HepG2 (cell line): ENCODE measurements around the gene KLHL17. TPM values are rescaled to one million over a fixed set of nuclear protein-coding genes. Genes with fewer than 3 reads are reported as not detected.

Experiments used
- ATF7-NPFF ChIP-seq: sonication (generic); formaldehyde crosslinking; IDR thresholded peaks from 2 replicates; pipeline ENCODE4 v1.8.1; 2023; ENCODE audit warnings: mild to moderate bottlenecking, low read depth, missing genetic modification reagents, moderate library complexity
- CCAR2 ChIP-seq: fragments of 200-400 bp; formaldehyde crosslinking; optimal IDR thresholded peaks from 2 replicates; pipeline ENCODE3; 2018; ENCODE audit warnings: low read depth, mild to moderate bottlenecking, low read length, moderate library complexity
- HIC2 ChIP-seq: sonication (generic); formaldehyde crosslinking; IDR thresholded peaks from 2 replicates; pipeline ENCODE4 v1.9.0; 2022; ENCODE audit warnings: low read depth, missing genetic modification reagents
- HMGA1 ChIP-seq: sonication (generic); formaldehyde crosslinking; conservative IDR thresholded peaks from 2 replicates; pipeline ENCODE4 v1.4.0; 2020; ENCODE audit warnings: missing genetic modification reagents
- LRRFIP1 ChIP-seq: sonication (generic); formaldehyde crosslinking; conservative IDR thresholded peaks from 2 replicates; pipeline ENCODE4 v1.4.0; 2020; ENCODE audit warnings: missing genetic modification reagents
- MYNN ChIP-seq: sonication (generic); formaldehyde crosslinking; IDR thresholded peaks from 2 replicates; pipeline ENCODE4 v1.4.0; 2020; ENCODE audit warnings: mild to moderate bottlenecking, low read depth, missing genetic modification reagents
- NFAT5 ChIP-seq: sonication (generic); formaldehyde crosslinking; IDR thresholded peaks from 2 replicates; pipeline ENCODE4 v1.4.0; 2020; ENCODE audit warnings: missing genetic modification reagents
- NFE2L2 ChIP-seq: fragments of 150-350 bp; IDR thresholded peaks from 2 replicates; pipeline ENCODE4 v1.6.1; 2014; ENCODE audit warnings: low read length
- RBFOX2 ChIP-seq: fragments of 200-400 bp; formaldehyde crosslinking; IDR thresholded peaks from 2 replicates; pipeline ENCODE4 v1.6.1; 2017; ENCODE audit warnings: low read depth, mild to moderate bottlenecking, low read length
- ZNF160 ChIP-seq: sonication (generic); formaldehyde crosslinking; IDR thresholded peaks from 2 replicates; pipeline ENCODE4 v1.8.0; 2022; ENCODE audit warnings: mild to moderate bottlenecking, inconsistent platforms, missing genetic modification reagents
- ZNF34 ChIP-seq: sonication (generic); formaldehyde crosslinking; IDR thresholded peaks from 2 replicates; pipeline ENCODE4 v1.4.0; 2020; ENCODE audit warnings: mild to moderate bottlenecking, missing genetic modification reagents, borderline replicate concordance
- ZNF431 ChIP-seq: sonication (generic); formaldehyde crosslinking; IDR thresholded peaks from 2 replicates; pipeline ENCODE4 v1.9.0; 2022; ENCODE audit warnings: missing genetic modification reagents, low read depth, mild to moderate bottlenecking, borderline replicate concordance
- polyA plus RNA-seq, 8 experiments: library from polyadenylated mRNA; depleted of rRNA in 3 of 8; stranded (reverse) in 7 of 8; unstranded in 1 of 8; fragments of >200 nt; fragmentation: Illumina TruSeq in 4 of 8; extraction: Trizol in 4 of 8; gene quantifications; 2 replicates each; pipeline versions ENCODE4 v1.2.1 to v1.2.3, GENCODE V29; 2011 to 2016; ENCODE audit warnings: low read depth in 4 of 8, missing spikeins in 1 of 8, mixed read lengths in 1 of 8; ENCODE audit not compliant: insufficient read depth in 1 of 8
- total RNA-seq, 5 experiments: library from RNA; depleted of rRNA; stranded (reverse); fragments of >200 nt; fragmentation: Illumina TruSeq; extraction: Trizol; gene quantifications; 2 replicates each; pipeline ENCODE4 v1.2.3, GENCODE V29; 2016; ENCODE audit warnings: low read depth in 1 of 5
- TF ChIP-seq, protein P1 (sequence below): sonication (generic); formaldehyde crosslinking; IDR thresholded peaks from 2 replicates; pipeline ENCODE4 v1.8.0; 2022; ENCODE audit warnings: mild to moderate bottlenecking, missing genetic modification reagents; ENCODE audit not compliant: insufficient replicate concordance

The KLHL17 gene
- total and polyA plus RNA-seq, 2 of the 13 experiments (the other 11 are each of a cell fraction or from before 2014, with no cell fraction given), result 9.3 to 24.7 TPM

DNA sequence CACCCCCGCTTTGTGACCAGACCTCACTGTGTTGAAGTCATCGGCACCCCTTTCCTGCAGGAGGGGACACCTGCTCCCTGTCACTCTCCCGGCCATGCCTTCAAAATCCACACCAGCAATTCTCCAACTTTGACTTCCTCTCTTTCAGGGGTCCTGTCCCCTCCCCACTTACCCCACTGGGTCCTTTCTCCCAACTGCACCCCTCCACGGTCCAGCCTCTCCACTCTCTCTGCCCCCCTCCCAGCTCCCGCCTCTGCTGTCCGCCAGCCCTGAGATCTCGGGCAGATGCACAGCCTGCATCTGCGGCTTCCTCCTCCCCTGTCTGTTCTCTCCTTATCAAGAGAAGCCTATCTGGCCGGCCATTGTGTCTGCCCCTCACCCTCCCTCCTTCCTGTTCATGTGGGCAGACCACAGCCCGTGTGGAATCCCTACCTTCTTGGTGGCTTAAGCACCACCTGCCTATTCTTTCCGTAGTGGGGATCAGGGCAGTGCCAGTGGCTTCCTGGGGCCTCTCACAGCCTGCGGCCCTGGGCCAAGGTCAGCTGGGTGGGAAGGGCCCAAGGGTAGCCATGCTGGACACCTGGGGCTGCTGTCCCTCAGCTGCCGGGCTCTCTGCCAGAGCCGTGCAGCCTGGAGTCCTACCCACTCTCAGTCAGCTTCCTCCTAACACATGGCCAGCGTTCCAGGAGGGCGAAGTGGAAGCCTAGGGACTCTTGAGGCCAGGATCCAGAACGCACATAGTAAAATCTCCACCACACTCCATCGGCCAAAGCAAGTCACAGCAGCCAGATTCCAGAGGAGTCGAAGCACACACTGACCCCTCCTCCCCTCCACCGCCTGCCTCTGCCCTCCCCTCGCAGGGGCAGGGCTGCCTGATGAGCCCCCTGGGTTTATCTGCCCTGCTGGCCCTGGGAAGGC is 44.7 kb downstream of the KLHL17 start (continued):
- TF ChIP-seq ATF7-NPFF (CRISPR knock-in tag), result 0 out of 2 replicates have a peak, but pooled peaks have one; percentile 32
- no peak for TF ChIP-seq HMGA1
- TF ChIP-seq RBFOX2, result peak; percentile 37; the same call in 1 of the 2 replicates
- TF ChIP-seq ZNF160, result no peak
- TF ChIP-seq ZNF431 (CRISPR knock-in tag), result no peak
- TF ChIP-seq LRRFIP1 (CRISPR knock-in tag), result no peak
- TF ChIP-seq ZNF34 (CRISPR knock-in tag), result no peak
- TF ChIP-seq NFE2L2, result no peak
- TF ChIP-seq NFAT5 (CRISPR knock-in tag), result no peak
- TF ChIP-seq, protein P1, sequence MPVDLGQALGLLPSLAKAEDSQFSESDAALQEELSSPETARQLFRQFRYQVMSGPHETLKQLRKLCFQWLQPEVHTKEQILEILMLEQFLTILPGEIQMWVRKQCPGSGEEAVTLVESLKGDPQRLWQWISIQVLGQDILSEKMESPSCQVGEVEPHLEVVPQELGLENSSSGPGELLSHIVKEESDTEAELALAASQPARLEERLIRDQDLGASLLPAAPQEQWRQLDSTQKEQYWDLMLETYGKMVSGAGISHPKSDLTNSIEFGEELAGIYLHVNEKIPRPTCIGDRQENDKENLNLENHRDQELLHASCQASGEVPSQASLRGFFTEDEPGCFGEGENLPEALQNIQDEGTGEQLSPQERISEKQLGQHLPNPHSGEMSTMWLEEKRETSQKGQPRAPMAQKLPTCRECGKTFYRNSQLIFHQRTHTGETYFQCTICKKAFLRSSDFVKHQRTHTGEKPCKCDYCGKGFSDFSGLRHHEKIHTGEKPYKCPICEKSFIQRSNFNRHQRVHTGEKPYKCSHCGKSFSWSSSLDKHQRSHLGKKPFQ (CRISPR knock-in tag), result peak; percentile 73
- TF ChIP-seq HIC2 (CRISPR knock-in tag), result peak; percentile 82
- TF ChIP-seq MYNN (CRISPR knock-in tag), result no peak
- TF ChIP-seq CCAR2, result peak; percentile 89
